GM18858 (cell line): ENCODE measurements around the gene CLCA2.
A peak's percentile ranks its signal among the peaks of the same experiment; 100 is the strongest.

Experiments
- ATAC-seq: cut with Tn5 transposase; IDR thresholded peaks from one replicate; pipeline ENCODE4 v1.9.1; 2021; ENCODE audit not compliant: unreplicated experiment

CLCA2 gene

GRCh38 chr1:86423873-86424272, at the start of gene CLCA2:
Gene CLCA2, plus strand, starts transcription at chr1:86424171. Its CDS starts 77 bp downstream, at chr1:86424248.
- no peak for ATAC-seq

- no peak for ATAC-seq
These were observed 48.3 kb upstream of the CLCA2 start for GRCh38 chr1:86375688-86376087.

GRCh38 chr1:86377341-86377740, 46.6 kb upstream of the CLCA2 start:
- ATAC-seq = no peak

GRCh38 chr1:86378813-86379212, 45.2 kb upstream of the CLCA2 start:
- no peak for ATAC-seq

- peak; percentile 59 for ATAC-seq
These were observed 43.6 kb upstream of the CLCA2 start for GRCh38 chr1:86380257-86380861.

GRCh38 chr1:86381223-86381622, 42.7 kb upstream of the CLCA2 start:
- ATAC-seq = no peak

- peak; percentile 49 for ATAC-seq
These were observed 41.1 kb upstream of the CLCA2 start for GRCh38 chr1:86382878-86383277.

GRCh38 chr1:86387916-86388627, 35.9 kb upstream of the CLCA2 start:
- ATAC-seq = no peak

- ATAC-seq = no peak
These were observed 35.2 kb upstream of the CLCA2 start for GRCh38 chr1:86388777-86389176.

- ATAC-seq = peak; percentile 89
These were observed 34.7 kb upstream of the CLCA2 start for GRCh38 chr1:86389307-86389706.

- no peak for ATAC-seq
These were observed 29.6 kb upstream of the CLCA2 start for GRCh38 chr1:86394416-86394815.

GRCh38 chr1:86395751-86396497, 28.0 kb upstream of the CLCA2 start, which contains the start of gene ODF2L:
Gene ODF2L, minus strand, starts transcription at chr1:86396323. Its CDS starts 9,296 bp downstream, at chr1:86387027.
- ATAC-seq = peak; percentile 98

GRCh38 chr1:86396498-86396890, 27.5 kb upstream of the CLCA2 start:
- ATAC-seq = peak; percentile 5

GRCh38 chr1:86409416-86410021, 14.5 kb upstream of the CLCA2 start:
- ATAC-seq = no peak

- no peak for ATAC-seq
These were observed 13.1 kb upstream of the CLCA2 start for GRCh38 chr1:86410879-86411278.

- no peak for ATAC-seq
These were observed 7.6 kb upstream of the CLCA2 start for GRCh38 chr1:86416343-86416742.

- no peak for ATAC-seq
These were observed 4.6 kb upstream of the CLCA2 start for GRCh38 chr1:86419277-86419903.

- ATAC-seq = no peak
These were observed 2.2 kb upstream of the CLCA2 start for GRCh38 chr1:86421601-86422280.

- no peak for ATAC-seq
These were observed 498 bp upstream of the CLCA2 start for GRCh38 chr1:86423473-86423872.

- no peak for ATAC-seq
These were observed 5.3 kb downstream of the CLCA2 start for GRCh38 chr1:86429122-86429725.
